Ectodermal cell (in vitro differentiated cells): ENCODE measurements around the gene CD36.

Experiments used
- H3K27ac ChIP-seq: 2 replicates; pipeline ENCODE4 v1.7.0; 2013; ENCODE audit warnings: mild to moderate bottlenecking, low read depth, low read length; ENCODE audit not compliant: insufficient read depth, poor library complexity, severe bottlenecking
- H3K27me3 ChIP-seq: 2 replicates; pipeline ENCODE4 v1.7.0; 2013; ENCODE audit warnings: mild to moderate bottlenecking, low read length; ENCODE audit not compliant: insufficient read depth, control insufficient read depth, poor library complexity, severe bottlenecking
- H3K36me3 ChIP-seq: one replicate; pipeline ENCODE4 v1.7.0; 2013; ENCODE audit warnings: low read length; ENCODE audit not compliant: control insufficient read depth, insufficient read depth
- H3K4me1 ChIP-seq: one replicate; pipeline ENCODE4 v1.7.0; 2013; ENCODE audit warnings: low read length; ENCODE audit not compliant: control insufficient read depth, insufficient read depth
- H3K4me3 ChIP-seq: 2 replicates; pipeline ENCODE4 v1.7.0; 2013; ENCODE audit warnings: low read depth, low read length, control low read depth; ENCODE audit not compliant: insufficient read depth
- H3K9me3 ChIP-seq: 2 replicates; pipeline ENCODE4 v1.7.0; 2013; ENCODE audit warnings: mild to moderate bottlenecking, low read length, moderate library complexity; ENCODE audit not compliant: control insufficient read depth
- WGBS, 2 experiments: methylation state at CpG; one replicate each; pipeline ENCODE4 v1.1.7; 2013; ENCODE audit warnings: missing lambda C conversion rate in 2 of 2; 5-methylcytosine and 5-hydroxymethylcytosine counted together

Gene CD36

GRCh38 chr7:80636709-80637108, 1.7 kb upstream of the CD36 start:
- no peak overlapping the region for H3K27ac ChIP-seq
- WGBS, 2 experiments, result no CpG with 5 or more reads among the region's 1 CpG
- no peaks in the 10 kb centered on the region for H3K27me3 ChIP-seq
- no peaks in the 10 kb centered on the region for H3K36me3 ChIP-seq
- no peak overlapping the region for H3K4me3 ChIP-seq
- H3K4me1 ChIP-seq, result no peaks in the 10 kb centered on the region
- H3K9me3 ChIP-seq, result no peaks in the 10 kb centered on the region

- H3K27ac ChIP-seq, result no peak overlapping the region
- no peaks in the 10 kb centered on the region for H3K36me3 ChIP-seq
- H3K27me3 ChIP-seq, result no peaks in the 10 kb centered on the region
- 82 to 86% methylated on average over 1 to 2 of the region's 2 CpGs for WGBS, 2 experiments
- no peak overlapping the region for H3K4me3 ChIP-seq
- no peaks in the 10 kb centered on the region for H3K4me1 ChIP-seq
- H3K9me3 ChIP-seq, result no peaks in the 10 kb centered on the region
Measured at GRCh38 chr7:80637454-80637853, 988 bp upstream of the CD36 start.

- Histone ChIP-seq H3K27me3 (no peaks in the 10 kb centered on the region), H3K27ac (no peak overlapping the region), H3K4me1 (no peaks in the 10 kb centered on the region), H3K36me3 (no peaks in the 10 kb centered on the region), H3K4me3 (no peak overlapping the region), H3K9me3 (no peaks in the 10 kb centered on the region)
Measured at GRCh38 chr7:80639011-80639410, 569 bp downstream of the CD36 start.

GRCh38 chr7:80640846-80641245, 2.4 kb downstream of the CD36 start:
- 100% methylated on average over 1 of the region's 1 CpG for WGBS, 2 experiments
- H3K4me1 ChIP-seq, result no peaks in the 10 kb centered on the region

GRCh38 chr7:80641548-80641947, 3.1 kb downstream of the CD36 start:
- H3K4me3 ChIP-seq, result no peak overlapping the region
- H3K27ac ChIP-seq, result no peak overlapping the region
- H3K36me3 ChIP-seq, result no peaks in the 10 kb centered on the region
- no peaks in the 10 kb centered on the region for H3K27me3 ChIP-seq
- no peaks in the 10 kb centered on the region for H3K9me3 ChIP-seq
- H3K4me1 ChIP-seq, result no peaks in the 10 kb centered on the region

More at GRCh38 chr7:80640846-80641245, 2.4 kb downstream of the CD36 start:
- Histone ChIP-seq H3K36me3 (no peaks in the 10 kb centered on the region), H3K27me3 (no peaks in the 10 kb centered on the region), H3K4me3 (no peak overlapping the region), H3K9me3 (no peaks in the 10 kb centered on the region), H3K27ac (no peak overlapping the region)

- H3K9me3 ChIP-seq, result no peaks in the 10 kb centered on the region
- 100% methylated on average over 1 of the region's 1 CpG for WGBS, 2 experiments
- H3K4me3 ChIP-seq, result no peak overlapping the region
- no peak overlapping the region for H3K27ac ChIP-seq
- H3K4me1 ChIP-seq, result no peaks in the 10 kb centered on the region
- no peaks in the 10 kb centered on the region for H3K36me3 ChIP-seq
- H3K27me3 ChIP-seq, result no peaks in the 10 kb centered on the region
Measured at GRCh38 chr7:80642871-80643270, 4.4 kb downstream of the CD36 start.

- WGBS, 2 experiments, result 99 to 100% methylated on average over 3 to 5 of the region's 5 CpGs
- Histone ChIP-seq H3K9me3 (no peaks in the 10 kb centered on the region), H3K36me3 (no peaks in the 10 kb centered on the region), H3K4me3 (no peak overlapping the region), H3K27me3 (no peaks in the 10 kb centered on the region), H3K27ac (no peak overlapping the region), H3K4me1 (no peaks in the 10 kb centered on the region)
Measured at GRCh38 chr7:80643336-80643915, 5.0 kb downstream of the CD36 start.

GRCh38 chr7:80644054-80644453, 5.6 kb downstream of the CD36 start:
- Histone ChIP-seq H3K27me3 (no peaks in the 10 kb centered on the region), H3K4me1 (no peaks in the 10 kb centered on the region), H3K27ac (no peak overlapping the region), H3K4me3 (no peak overlapping the region), H3K36me3 (no peaks in the 10 kb centered on the region), H3K9me3 (no peaks in the 10 kb centered on the region)
- 76 to 85% methylated on average over 1 of the region's 1 CpG for WGBS, 2 experiments

- H3K27ac ChIP-seq, result no peak overlapping the region
- no peak overlapping the region for H3K4me3 ChIP-seq
- no peaks in the 10 kb centered on the region for H3K4me1 ChIP-seq
- H3K9me3 ChIP-seq, result no peaks in the 10 kb centered on the region
- 91 to 93% methylated on average over 7 to 9 of the region's 9 CpGs for WGBS, 2 experiments
- no peaks in the 10 kb centered on the region for H3K27me3 ChIP-seq
- H3K36me3 ChIP-seq, result no peaks in the 10 kb centered on the region
Measured at GRCh38 chr7:80646083-80646865, 7.8 kb downstream of the CD36 start.

- no peaks in the 10 kb centered on the region for H3K27me3 ChIP-seq
- H3K27ac ChIP-seq, result no peak overlapping the region
- no peaks in the 10 kb centered on the region for H3K4me1 ChIP-seq
- no peak overlapping the region for H3K4me3 ChIP-seq
- no peaks in the 10 kb centered on the region for H3K36me3 ChIP-seq
- WGBS, 2 experiments, result 72 to 80% methylated on average over 2 to 3 of the region's 3 CpGs
- H3K9me3 ChIP-seq, result no peaks in the 10 kb centered on the region
Measured at GRCh38 chr7:80647436-80647835, 9.0 kb downstream of the CD36 start.
